HEK293 (cell line): ENCODE measurements around the gene NFIB.

Source experiments
- OSR2 ChIP-seq: fragments of 450-650 bp; formaldehyde crosslinking; IDR thresholded peaks from 2 replicates; pipeline ENCODE4 v1.5.1; 2016; ENCODE audit warnings: missing biosample characterization, missing genetic modification characterization
- RBAK ChIP-seq: fragments of 450-650 bp; formaldehyde crosslinking; IDR thresholded peaks from 2 replicates; pipeline ENCODE4 v1.5.1; 2016; ENCODE audit warnings: missing biosample characterization, missing genetic modification characterization
- YY1 ChIP-seq: fragments of 450-650 bp; formaldehyde crosslinking; IDR thresholded peaks from 2 replicates; pipeline ENCODE4 v1.5.1; 2018; ENCODE audit warnings: missing biosample characterization, missing genetic modification characterization
- ZNF121 ChIP-seq: fragments of 450-650 bp; formaldehyde crosslinking; IDR thresholded peaks from 2 replicates; pipeline ENCODE4 v1.5.1; 2016; ENCODE audit warnings: missing biosample characterization, missing genetic modification characterization
- ZNF302 ChIP-seq: fragments of 450-650 bp; formaldehyde crosslinking; IDR thresholded peaks from 2 replicates; pipeline ENCODE4 v1.5.1; 2016; ENCODE audit warnings: missing biosample characterization, missing genetic modification characterization, low read depth
- ZNF561 ChIP-seq: fragments of 450-650 bp; IDR thresholded peaks from 2 replicates; pipeline ENCODE4 v1.5.1; 2018; ENCODE audit warnings: missing biosample characterization, missing genetic modification characterization, borderline replicate concordance
- ZNF660 ChIP-seq: fragments of 450-650 bp; IDR thresholded peaks from 2 replicates; pipeline ENCODE4 v1.5.1; 2018; ENCODE audit warnings: missing biosample characterization, mild to moderate bottlenecking, missing genetic modification characterization
- ZNF747 ChIP-seq: fragments of 450-650 bp; formaldehyde crosslinking; IDR thresholded peaks from 2 replicates; pipeline ENCODE4 v1.5.1; 2016; ENCODE audit warnings: missing biosample characterization, missing genetic modification characterization
- TF ChIP-seq, protein P1 (sequence below): fragments of 450-650 bp; formaldehyde crosslinking; IDR thresholded peaks from 2 replicates; pipeline ENCODE4 v1.5.1; 2016; ENCODE audit warnings: missing biosample characterization, missing genetic modification characterization
- TF ChIP-seq, protein P2 (sequence below): fragments of 450-650 bp; formaldehyde crosslinking; IDR thresholded peaks from 2 replicates; pipeline ENCODE4 v1.5.1; 2016; ENCODE audit warnings: missing biosample characterization, missing genetic modification characterization

DNA sequence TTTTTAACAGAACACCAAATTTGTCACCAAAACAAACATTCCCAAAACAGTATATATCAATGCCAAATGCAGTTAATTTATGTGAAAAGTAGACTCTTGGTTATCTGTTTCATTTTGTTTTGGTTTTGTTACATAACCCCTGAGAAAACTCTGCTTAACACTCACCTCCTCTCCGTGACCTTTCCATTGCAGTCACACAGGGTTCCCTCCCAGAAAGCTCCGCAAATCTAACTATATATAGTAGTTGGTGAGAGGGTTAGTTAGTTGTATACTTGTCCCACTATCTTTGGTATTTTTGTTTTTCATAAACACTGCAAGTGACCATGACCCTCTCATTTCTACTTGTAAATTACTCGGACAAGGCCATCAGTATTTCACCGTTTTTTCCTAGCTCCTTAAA is 25.5 kb downstream of the NFIB start:
- TF ChIP-seq, protein P1, sequence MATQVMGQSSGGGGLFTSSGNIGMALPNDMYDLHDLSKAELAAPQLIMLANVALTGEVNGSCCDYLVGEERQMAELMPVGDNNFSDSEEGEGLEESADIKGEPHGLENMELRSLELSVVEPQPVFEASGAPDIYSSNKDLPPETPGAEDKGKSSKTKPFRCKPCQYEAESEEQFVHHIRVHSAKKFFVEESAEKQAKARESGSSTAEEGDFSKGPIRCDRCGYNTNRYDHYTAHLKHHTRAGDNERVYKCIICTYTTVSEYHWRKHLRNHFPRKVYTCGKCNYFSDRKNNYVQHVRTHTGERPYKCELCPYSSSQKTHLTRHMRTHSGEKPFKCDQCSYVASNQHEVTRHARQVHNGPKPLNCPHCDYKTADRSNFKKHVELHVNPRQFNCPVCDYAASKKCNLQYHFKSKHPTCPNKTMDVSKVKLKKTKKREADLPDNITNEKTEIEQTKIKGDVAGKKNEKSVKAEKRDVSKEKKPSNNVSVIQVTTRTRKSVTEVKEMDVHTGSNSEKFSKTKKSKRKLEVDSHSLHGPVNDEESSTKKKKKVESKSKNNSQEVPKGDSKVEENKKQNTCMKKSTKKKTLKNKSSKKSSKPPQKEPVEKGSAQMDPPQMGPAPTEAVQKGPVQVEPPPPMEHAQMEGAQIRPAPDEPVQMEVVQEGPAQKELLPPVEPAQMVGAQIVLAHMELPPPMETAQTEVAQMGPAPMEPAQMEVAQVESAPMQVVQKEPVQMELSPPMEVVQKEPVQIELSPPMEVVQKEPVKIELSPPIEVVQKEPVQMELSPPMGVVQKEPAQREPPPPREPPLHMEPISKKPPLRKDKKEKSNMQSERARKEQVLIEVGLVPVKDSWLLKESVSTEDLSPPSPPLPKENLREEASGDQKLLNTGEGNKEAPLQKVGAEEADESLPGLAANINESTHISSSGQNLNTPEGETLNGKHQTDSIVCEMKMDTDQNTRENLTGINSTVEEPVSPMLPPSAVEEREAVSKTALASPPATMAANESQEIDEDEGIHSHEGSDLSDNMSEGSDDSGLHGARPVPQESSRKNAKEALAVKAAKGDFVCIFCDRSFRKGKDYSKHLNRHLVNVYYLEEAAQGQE (tag by site-specific recombination): no peak
- no peak for TF ChIP-seq ZNF561 (tag by site-specific recombination)
- TF ChIP-seq YY1: no peak
- TF ChIP-seq ZNF302 (tag by site-specific recombination): no peak
- TF ChIP-seq ZNF660: no peak
- TF ChIP-seq, protein P2, sequence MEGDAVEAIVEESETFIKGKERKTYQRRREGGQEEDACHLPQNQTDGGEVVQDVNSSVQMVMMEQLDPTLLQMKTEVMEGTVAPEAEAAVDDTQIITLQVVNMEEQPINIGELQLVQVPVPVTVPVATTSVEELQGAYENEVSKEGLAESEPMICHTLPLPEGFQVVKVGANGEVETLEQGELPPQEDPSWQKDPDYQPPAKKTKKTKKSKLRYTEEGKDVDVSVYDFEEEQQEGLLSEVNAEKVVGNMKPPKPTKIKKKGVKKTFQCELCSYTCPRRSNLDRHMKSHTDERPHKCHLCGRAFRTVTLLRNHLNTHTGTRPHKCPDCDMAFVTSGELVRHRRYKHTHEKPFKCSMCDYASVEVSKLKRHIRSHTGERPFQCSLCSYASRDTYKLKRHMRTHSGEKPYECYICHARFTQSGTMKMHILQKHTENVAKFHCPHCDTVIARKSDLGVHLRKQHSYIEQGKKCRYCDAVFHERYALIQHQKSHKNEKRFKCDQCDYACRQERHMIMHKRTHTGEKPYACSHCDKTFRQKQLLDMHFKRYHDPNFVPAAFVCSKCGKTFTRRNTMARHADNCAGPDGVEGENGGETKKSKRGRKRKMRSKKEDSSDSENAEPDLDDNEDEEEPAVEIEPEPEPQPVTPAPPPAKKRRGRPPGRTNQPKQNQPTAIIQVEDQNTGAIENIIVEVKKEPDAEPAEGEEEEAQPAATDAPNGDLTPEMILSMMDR (tag by site-specific recombination): no peak
- TF ChIP-seq OSR2: no peak
- TF ChIP-seq ZNF121 (tag by site-specific recombination): no peak
- TF ChIP-seq ZNF747 (tag by site-specific recombination): no peak
- TF ChIP-seq RBAK (tag by site-specific recombination): no peak
